NCI-H510A (cell line): ENCODE results near the gene S1PR3.

Source experiments
- DNase-seq: peaks from one replicate; lab custom pipeline; 2025; lab: John Stamatoyannopoulos, UW

Gene S1PR3

DNA sequence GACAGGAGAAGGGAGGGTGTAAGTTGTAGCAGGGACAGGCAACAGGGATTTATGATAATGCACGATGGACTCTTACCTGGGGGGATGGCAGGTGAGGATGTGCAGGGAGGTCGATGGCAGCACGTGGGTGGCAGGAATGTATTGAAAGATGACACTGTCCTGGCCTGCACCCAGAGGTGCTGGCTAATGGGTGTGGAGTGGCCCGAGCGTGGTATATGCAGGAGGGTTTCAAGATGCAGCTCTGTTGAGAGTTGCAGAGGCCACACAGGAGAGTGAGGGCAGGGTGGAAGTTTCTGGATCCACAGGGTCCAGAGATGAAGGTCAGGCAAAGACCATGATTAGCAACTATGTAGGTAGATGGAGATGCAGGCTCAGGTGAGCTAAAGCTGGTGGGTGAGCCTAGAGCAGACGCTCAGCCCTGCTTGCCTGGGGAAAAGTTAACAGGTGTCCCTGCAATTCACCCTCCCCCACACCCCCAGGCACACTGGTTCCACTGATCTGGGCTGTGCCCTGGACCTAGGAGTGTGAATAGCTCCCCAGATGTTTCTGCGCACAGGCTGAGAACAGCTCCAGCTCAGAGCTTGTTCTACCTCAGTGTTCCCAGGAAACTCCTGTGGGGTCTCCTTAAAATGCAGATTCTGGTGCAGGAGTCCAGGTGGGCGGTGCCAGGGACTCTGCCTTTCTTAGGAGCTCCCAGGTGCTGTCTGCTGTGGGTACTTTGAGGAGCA lies 21.5 kb upstream of the S1PR3 start:
- no peak for DNase-seq

- DNase-seq = no peak
Observed at GRCh38 chr9:88971131-88971960, 19.9 kb upstream of the S1PR3 start.

DNA sequence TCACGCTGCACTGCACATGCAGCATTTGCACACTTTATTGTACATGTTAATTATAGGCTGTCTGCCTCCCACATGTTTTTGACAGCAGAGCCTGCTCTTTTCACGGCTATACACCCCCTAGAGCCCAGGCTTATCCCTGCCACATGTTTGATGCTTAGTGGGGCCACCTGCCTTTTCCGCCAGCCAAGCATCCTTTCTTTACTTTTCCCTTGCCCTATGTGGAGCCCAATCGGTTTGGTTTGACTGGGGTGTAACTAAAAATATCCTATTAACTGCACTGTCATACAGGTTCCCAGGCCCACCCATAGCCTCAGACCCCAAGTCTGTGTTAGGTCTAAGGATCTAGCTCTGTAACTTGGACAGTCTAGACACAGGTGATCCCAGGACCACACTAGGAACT lies 18.9 kb upstream of the S1PR3 start:
- DNase-seq = no peak

DNA sequence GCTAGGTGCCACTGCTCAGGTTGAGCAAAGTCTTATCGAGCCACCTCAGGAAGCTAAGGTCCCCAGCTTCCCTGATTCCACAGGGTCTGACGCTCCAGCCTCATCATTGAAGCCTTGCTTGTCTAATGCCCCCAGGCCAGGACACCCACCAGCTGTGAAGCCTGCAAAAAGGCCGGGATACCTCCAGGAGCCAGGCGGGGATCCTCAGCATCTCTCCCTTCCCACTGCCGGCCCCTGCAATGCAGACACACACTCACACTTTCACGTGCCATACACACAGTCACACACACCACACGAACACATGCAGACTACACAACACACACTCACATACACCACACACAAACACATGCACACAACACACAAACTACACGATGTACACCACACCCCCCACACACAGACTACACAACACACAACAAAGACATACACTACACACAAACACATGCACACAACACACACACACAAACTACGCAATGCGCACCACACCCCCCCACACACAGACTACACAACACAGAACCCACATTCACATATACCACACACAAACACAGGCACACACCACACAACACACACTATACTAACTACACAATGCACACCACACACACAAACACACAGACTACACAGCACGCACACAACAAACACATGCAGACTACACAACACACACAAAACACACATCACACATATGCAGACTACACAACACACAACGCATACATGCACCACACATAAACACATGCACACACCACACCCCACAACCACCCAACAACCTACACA lies 17.8 kb upstream of the S1PR3 start:
- DNase-seq = no peak

DNA sequence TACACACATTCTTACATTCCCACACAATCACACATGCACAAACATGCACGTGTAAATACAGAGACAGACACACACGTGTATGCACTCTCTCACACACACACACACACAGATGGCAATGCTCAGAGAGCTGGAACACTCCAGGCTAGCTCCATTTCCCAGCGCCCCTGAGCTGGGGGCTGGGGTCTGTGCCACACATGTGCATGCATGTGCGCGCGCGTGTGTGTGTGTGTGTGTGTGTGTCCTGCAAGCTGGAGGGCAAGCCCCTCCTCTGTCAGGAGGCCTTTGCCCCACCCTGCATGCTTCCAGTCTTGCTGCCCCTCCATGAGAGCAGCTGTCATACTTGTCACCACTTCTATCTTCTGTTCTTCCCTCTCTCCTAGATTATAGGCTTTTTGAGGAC lies 16.6 kb upstream of the S1PR3 start:
- no peak for DNase-seq

- no peak for DNase-seq
Observed at GRCh38 chr9:88975966-88976889, 15.0 kb upstream of the S1PR3 start.

DNA sequence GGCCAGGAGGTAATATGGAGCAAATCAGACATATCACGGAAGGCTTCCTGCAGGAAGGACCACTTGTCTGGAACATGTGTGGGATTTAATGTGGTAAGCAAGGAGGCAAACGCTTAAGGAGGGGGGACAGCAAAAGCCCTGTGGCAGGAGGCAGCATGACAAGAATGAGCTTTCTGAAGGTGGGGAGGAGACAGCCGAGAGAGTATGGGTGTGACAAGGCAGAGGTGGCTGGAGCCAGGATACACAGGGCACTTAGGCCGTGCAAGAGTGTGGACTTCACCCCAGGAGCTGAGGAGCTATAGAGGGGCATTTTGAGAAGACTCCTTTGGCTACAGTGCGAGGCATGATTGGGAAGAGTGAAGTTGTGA lies 14.4 kb upstream of the S1PR3 start:
- DNase-seq = no peak

DNA sequence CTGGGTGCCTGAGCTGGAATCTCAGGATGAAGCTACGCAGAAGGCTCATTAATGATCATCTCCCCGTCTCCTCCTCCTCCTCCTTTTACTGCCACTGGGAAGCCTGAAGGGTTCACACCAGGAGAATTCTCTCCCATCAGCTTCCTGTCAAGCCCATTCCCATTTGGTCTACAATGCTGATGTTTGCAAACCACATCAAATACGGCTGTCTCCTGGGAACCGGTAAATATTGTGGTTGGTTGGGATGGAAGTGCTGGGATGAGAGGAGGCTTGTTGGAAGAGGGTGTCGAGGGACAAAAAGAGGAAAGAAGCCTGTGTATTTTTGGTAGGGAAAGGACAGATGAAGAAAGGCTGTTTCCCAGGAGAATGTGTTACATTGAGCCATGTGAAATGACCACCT lies 13.2 kb upstream of the S1PR3 start:
- DNase-seq = no peak

DNA sequence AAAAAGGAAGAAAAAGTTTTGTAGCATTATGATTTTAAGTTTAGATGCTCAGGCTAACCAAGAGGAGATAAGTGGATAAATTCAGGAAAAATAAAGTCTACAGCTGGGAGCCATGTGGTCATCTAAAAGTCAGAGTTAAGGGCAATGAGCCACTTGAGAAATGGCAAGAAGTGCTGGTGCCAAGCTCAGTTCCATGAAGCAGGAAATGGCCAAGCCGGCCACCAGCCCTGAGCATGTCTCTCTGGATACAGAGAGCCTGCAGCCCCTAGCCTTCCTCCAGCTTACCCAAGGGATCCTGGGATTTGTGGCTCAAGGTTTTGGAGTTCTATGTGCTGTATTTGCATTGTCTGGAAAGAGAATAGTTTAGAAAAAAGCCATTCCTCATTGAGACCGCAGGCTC lies 12.2 kb upstream of the S1PR3 start:
- DNase-seq = no peak

GRCh38 chr9:88979791-88980190 lies 11.5 kb upstream of the S1PR3 start:
- no peak for DNase-seq

- no peak for DNase-seq
Observed at GRCh38 chr9:88980740-88981203, 10.5 kb upstream of the S1PR3 start.

GRCh38 chr9:88983865-88984542 lies 7.3 kb upstream of the S1PR3 start:
- DNase-seq = no peak

- no peak for DNase-seq
Observed at GRCh38 chr9:88984543-88984883, 6.8 kb upstream of the S1PR3 start.

DNA sequence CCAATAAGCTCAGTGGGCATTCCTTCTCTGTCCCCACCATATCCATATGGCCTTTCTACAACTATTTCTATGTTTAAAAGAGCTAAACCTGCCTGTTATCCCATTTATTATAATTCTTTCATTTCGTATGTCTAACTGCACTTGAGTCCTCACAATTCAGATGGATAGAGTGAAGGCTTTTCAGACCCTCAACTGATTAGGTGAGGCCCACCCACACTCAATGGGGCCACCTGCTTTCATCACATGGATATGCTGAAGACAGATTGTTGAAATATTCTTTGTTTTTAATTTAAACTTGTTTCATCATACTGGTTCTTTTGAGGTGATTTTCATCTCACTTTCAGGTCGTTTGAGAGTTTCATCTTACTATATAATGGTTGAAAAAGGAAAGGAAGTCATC lies 5.7 kb upstream of the S1PR3 start:
- no peak for DNase-seq

- DNase-seq = no peak
Observed at GRCh38 chr9:88986776-88987175, 4.5 kb upstream of the S1PR3 start.

- DNase-seq = no peak
Observed at GRCh38 chr9:88987661-88988060, 3.6 kb upstream of the S1PR3 start.

GRCh38 chr9:88988796-88989641 lies 2.2 kb upstream of the S1PR3 start:
- DNase-seq = no peak

- DNase-seq = no peak
Observed at GRCh38 chr9:88990041-88990728, 1.1 kb upstream of the S1PR3 start.

DNA sequence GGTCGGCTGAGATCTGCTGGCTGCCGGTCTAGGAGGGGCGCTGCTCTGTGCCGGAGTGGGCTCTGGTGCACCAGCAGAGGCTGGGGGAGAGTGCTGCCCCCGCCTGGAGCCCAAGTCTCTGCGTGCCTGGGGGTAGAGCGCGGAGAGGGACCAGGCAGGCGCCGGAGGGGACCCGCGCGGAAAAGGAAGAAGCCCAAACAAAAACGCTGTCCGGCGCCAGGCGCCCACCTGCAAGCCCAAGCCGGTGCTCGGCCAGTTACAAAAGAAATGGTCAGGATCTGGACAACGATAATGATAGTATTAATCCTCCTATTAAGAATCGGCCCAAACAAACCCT lies 571 bp upstream of the S1PR3 start:
- no peak for DNase-seq

DNA sequence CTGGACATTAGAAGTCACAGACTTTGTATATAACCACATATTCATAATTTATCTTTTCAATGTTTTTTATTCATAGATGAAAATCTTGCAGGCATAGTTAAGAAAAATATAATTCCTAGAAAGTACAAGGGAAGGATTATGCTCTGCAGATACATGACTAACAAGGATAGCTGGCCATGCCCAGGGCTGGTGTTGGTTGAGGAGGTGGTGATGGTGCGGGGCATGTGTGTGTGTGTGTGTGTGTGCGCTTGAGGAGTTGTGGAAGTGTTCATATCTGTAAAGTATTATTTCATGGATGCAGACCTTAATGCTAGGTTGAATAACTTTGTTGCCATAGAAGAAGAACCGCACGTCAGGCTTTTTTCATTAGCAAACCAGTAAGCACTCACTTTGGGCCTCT lies 1.3 kb downstream of the S1PR3 start:
- no peak for DNase-seq
